ENCODE data around the gene GALNT2.

GRCh38 chr1:230135726-230136125 is 68.7 kb downstream of the GALNT2 start:
- TF ChIP-seq POLR2AphosphoS5 (IDR thresholded peaks at IDR 0.05; ENCODE audit: borderline replicate concordance, low read depth, low read length) (no peak), FOXP2 (optimal IDR thresholded peaks at IDR 0.05; ENCODE audit: control extremely low read depth, extremely low read length, insufficient read depth) (no peak), EZH2 (IDR thresholded peaks at IDR 0.05) (no peak)
